Fibroblast of lung (primary cell): ENCODE measurements around the gene FANK1. TPM values are rescaled to one million over a fixed set of nuclear protein-coding genes. Genes with fewer than 3 reads are reported as not detected.

Experiments
- DNase-seq, 2 donors: peaks; one replicate each; pipeline versions ENCODE4 v3.0.0 to v3.0.0-alpha.2; 2010; ENCODE audit warnings: low read depth in 2 of 2
- H2AFZ ChIP-seq: 2 replicates; pipeline ENCODE4 v1.5.1; 2012; ENCODE audit warnings: low read length, control low read depth, inconsistent platforms
- H3K27ac ChIP-seq: 2 replicates; pipeline ENCODE4 v1.5.1; 2011; ENCODE audit warnings: low read length, control low read depth; ENCODE audit not compliant: insufficient read depth
- H3K27me3 ChIP-seq: 2 replicates; pipeline ENCODE4 v1.5.1; 2011; ENCODE audit warnings: mild to moderate bottlenecking, low read length; ENCODE audit not compliant: control insufficient read depth, insufficient read depth
- H3K36me3 ChIP-seq: 2 replicates; pipeline ENCODE4 v1.5.1; 2011; ENCODE audit warnings: low read length; ENCODE audit not compliant: control insufficient read depth, insufficient read depth
- H3K4me1 ChIP-seq: 2 replicates; pipeline ENCODE4 v1.5.1; 2011; ENCODE audit warnings: low read length; ENCODE audit not compliant: control insufficient read depth, insufficient read depth; ENCODE audit errors: extremely low read depth
- H3K4me2 ChIP-seq: 2 replicates; pipeline ENCODE4 v1.5.1; 2011; ENCODE audit warnings: low read length, control low read depth; ENCODE audit not compliant: insufficient read depth; ENCODE audit errors: extremely low read depth
- H3K4me3 ChIP-seq, 4 experiments: fragments of 200-600 bp in 1 of 4; sonication (generic) in 1 of 4; replicated peaks in 1 of 4; 2 replicates each; pipeline ENCODE4 v1.5.1; 2011 to 2016; ENCODE audit warnings: low read length in 4 of 4, low read depth in 3 of 4, mild to moderate bottlenecking in 3 of 4, control low read depth in 2 of 4, inconsistent platforms in 1 of 4, mixed read lengths in 1 of 4; ENCODE audit not compliant: insufficient read depth in 1 of 4; ENCODE audit errors: control extremely low read depth in 1 of 4
- H3K79me2 ChIP-seq: 2 replicates; pipeline ENCODE4 v1.5.1; 2012; ENCODE audit warnings: mild to moderate bottlenecking, low read length, inconsistent platforms; ENCODE audit not compliant: control insufficient read depth, insufficient read depth
- H3K9ac ChIP-seq: 2 replicates; pipeline ENCODE4 v1.5.1; 2011; ENCODE audit warnings: mild to moderate bottlenecking, low read length, control low read depth; ENCODE audit not compliant: insufficient read depth
- H3K9me3 ChIP-seq: 2 replicates; pipeline ENCODE4 v1.5.1; 2012; ENCODE audit warnings: low read depth, low read length; ENCODE audit not compliant: control insufficient read depth, insufficient read depth
- H4K20me1 ChIP-seq: 2 replicates; pipeline ENCODE4 v1.5.1; 2011; ENCODE audit warnings: low read length; ENCODE audit not compliant: control insufficient read depth, insufficient read depth; ENCODE audit errors: extremely low read depth
- CTCF ChIP-seq, 2 donors: IDR thresholded peaks in 1 of 2; conservative IDR thresholded peaks in 1 of 2; 1 replicate in 1 of 2; 2 replicates in 1 of 2; pipeline ENCODE4 v1.5.1; 2011 to 2012; ENCODE audit warnings: low read length in 2 of 2, control low read depth in 1 of 2, inconsistent platforms in 1 of 2, low read depth in 1 of 2, mild to moderate bottlenecking in 1 of 2
- EZH2 ChIP-seq: IDR thresholded peaks from 2 replicates; pipeline ENCODE4 v1.5.1; 2012; ENCODE audit warnings: low read length, control low read depth, mild to moderate bottlenecking; ENCODE audit errors: missing control alignments
- polyA plus RNA-seq, 2 donors: library from polyadenylated mRNA; depleted of rRNA in 1 of 2; stranded (reverse) in 1 of 2; unstranded in 1 of 2; fragments of >200 nt; gene quantifications; 2 replicates each; pipeline ENCODE4 v1.2.1, GENCODE V29; 2011 to 2012; ENCODE audit warnings: missing spikeins in 1 of 2
- total RNA-seq: library from RNA; depleted of rRNA; stranded (reverse); fragments of >200 nt; gene quantifications from 2 replicates; pipeline ENCODE4 v1.2.1, GENCODE V29; 2014

Gene FANK1
- total and polyA plus RNA-seq, 2 donors (not counting 1 experiment from before 2014, with no cell fraction given) = 0.83 to 4.4 TPM

- Histone ChIP-seq H3K4me3 (no peak overlapping the region), H3K27ac (no peak overlapping the region), H3K9me3 (no peaks in the 10 kb centered on the region), H3K36me3 (no peaks in the 10 kb centered on the region), H3K4me1 (peaks cover 15% of the 10 kb centered on the region), H3K79me2 (no peaks in the 10 kb centered on the region), H3K9ac (no peak overlapping the region), H2AFZ (no peak overlapping the region), H3K27me3 (no peaks in the 10 kb centered on the region), H4K20me1 (no peaks in the 10 kb centered on the region), H3K4me2 (no peak overlapping the region)
- TF ChIP-seq EZH2 (no peak), CTCF (conservative IDR thresholded peaks at IDR 0.05 in 1 of 2, IDR thresholded peaks at IDR 0.05 in 1 of 2; ENCODE audit: low read depth in 1 of 2, low read length in 2 of 2) (no peak)
- DNase-seq = peak; percentile 90 to 97
These were observed 117.3 kb downstream of the FANK1 start for GRCh38 chr10:126013489-126014281.

GRCh38 chr10:126014309-126014708 lies 117.9 kb downstream of the FANK1 start:
- Histone ChIP-seq H3K36me3 (no peaks in the 10 kb centered on the region), H3K27me3 (no peaks in the 10 kb centered on the region), H2AFZ (no peak overlapping the region), H3K4me1 (peaks cover 15% of the 10 kb centered on the region), H3K9ac (no peak overlapping the region), H3K4me2 (no peak overlapping the region), H3K79me2 (no peaks in the 10 kb centered on the region), H4K20me1 (no peaks in the 10 kb centered on the region), H3K9me3 (no peaks in the 10 kb centered on the region), H3K4me3 (no peak overlapping the region), H3K27ac (no peak overlapping the region)
- peak; percentile 53 to 90 for DNase-seq
- no peak for TF ChIP-seq CTCF (conservative IDR thresholded peaks at IDR 0.05 in 1 of 2, IDR thresholded peaks at IDR 0.05 in 1 of 2; ENCODE audit: low read depth in 1 of 2, low read length in 2 of 2)
- TF ChIP-seq EZH2 = no peak

GRCh38 chr10:126015413-126015812 lies 119.0 kb downstream of the FANK1 start:
- H3K27ac ChIP-seq = no peak overlapping the region
- no peak overlapping the region for H3K9ac ChIP-seq

More at GRCh38 chr10:126015413-126015812, 119.0 kb downstream of the FANK1 start:
- no peak for TF ChIP-seq EZH2
- no peak for TF ChIP-seq CTCF (conservative IDR thresholded peaks at IDR 0.05 in 1 of 2, IDR thresholded peaks at IDR 0.05 in 1 of 2; ENCODE audit: low read depth in 1 of 2, low read length in 2 of 2)
- H3K4me3 ChIP-seq = no peak overlapping the region
- H3K27me3 ChIP-seq = no peaks in the 10 kb centered on the region
- H2AFZ ChIP-seq = no peak overlapping the region
- H3K36me3 ChIP-seq = no peaks in the 10 kb centered on the region
- H3K9me3 ChIP-seq = no peaks in the 10 kb centered on the region
- DNase-seq = no peak
- no peaks in the 10 kb centered on the region for H3K79me2 ChIP-seq
- H3K4me2 ChIP-seq = no peak overlapping the region
- no peaks in the 10 kb centered on the region for H4K20me1 ChIP-seq
- H3K4me1 ChIP-seq = peaks cover 15% of the 10 kb centered on the region
